ENCODE data around the gene B4GALT2.

DNA sequence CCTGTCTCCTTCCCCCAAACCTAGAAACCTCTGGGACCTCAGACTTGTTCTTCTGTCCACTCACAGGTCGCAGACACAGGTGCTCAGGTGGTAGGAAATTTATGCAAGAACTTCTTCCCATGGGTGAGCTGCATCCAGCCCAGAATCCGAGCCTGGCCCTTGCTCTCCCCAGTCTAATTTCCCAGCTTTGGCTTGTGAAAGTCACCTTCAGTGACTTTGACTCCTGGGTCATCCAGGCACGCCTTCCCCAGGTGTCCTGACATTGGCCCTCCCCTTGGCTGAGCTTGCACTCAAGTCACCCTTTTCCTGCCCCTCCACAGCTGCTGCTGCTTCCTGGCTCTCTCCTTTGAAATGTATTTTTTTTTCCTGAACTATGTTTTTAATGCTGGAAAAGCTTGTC is 25.6 kb upstream of the B4GALT2 start:
- TF ChIP-seq, protein P1, sequence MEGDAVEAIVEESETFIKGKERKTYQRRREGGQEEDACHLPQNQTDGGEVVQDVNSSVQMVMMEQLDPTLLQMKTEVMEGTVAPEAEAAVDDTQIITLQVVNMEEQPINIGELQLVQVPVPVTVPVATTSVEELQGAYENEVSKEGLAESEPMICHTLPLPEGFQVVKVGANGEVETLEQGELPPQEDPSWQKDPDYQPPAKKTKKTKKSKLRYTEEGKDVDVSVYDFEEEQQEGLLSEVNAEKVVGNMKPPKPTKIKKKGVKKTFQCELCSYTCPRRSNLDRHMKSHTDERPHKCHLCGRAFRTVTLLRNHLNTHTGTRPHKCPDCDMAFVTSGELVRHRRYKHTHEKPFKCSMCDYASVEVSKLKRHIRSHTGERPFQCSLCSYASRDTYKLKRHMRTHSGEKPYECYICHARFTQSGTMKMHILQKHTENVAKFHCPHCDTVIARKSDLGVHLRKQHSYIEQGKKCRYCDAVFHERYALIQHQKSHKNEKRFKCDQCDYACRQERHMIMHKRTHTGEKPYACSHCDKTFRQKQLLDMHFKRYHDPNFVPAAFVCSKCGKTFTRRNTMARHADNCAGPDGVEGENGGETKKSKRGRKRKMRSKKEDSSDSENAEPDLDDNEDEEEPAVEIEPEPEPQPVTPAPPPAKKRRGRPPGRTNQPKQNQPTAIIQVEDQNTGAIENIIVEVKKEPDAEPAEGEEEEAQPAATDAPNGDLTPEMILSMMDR (conservative IDR thresholded peaks at IDR 0.05): no peak
- no peak for TF ChIP-seq ZFX (IDR thresholded peaks at IDR 0.05)

Measured in C4-2B (cell line).